ENCODE results near the gene HECA.
A peak's percentile ranks its signal among the peaks of the same experiment; 100 is the strongest.
"Not testable (repeated sequence)": the region's sequence is repeated elsewhere in the genome, so short reads cannot be mapped to it uniquely, and the experiment has no call there.

HECA gene

DNA sequence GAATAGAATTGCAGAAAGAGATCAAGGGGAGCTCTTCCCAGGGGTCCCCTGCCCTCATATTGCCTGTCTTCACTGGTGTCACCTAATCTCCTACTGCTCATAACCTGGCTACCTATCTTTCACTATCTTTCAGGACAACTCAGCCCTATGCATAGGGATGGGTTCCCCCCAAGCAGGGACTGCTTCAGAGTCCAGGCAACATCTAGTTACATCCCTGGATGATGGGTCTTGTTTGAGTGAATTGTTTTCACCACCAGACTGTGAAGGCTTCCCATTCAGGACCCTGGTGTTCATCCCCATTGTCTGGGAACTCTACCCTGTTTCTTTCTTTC, 850 bp upstream of the HECA start:
- TF ChIP-seq, protein P1, sequence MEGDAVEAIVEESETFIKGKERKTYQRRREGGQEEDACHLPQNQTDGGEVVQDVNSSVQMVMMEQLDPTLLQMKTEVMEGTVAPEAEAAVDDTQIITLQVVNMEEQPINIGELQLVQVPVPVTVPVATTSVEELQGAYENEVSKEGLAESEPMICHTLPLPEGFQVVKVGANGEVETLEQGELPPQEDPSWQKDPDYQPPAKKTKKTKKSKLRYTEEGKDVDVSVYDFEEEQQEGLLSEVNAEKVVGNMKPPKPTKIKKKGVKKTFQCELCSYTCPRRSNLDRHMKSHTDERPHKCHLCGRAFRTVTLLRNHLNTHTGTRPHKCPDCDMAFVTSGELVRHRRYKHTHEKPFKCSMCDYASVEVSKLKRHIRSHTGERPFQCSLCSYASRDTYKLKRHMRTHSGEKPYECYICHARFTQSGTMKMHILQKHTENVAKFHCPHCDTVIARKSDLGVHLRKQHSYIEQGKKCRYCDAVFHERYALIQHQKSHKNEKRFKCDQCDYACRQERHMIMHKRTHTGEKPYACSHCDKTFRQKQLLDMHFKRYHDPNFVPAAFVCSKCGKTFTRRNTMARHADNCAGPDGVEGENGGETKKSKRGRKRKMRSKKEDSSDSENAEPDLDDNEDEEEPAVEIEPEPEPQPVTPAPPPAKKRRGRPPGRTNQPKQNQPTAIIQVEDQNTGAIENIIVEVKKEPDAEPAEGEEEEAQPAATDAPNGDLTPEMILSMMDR (IDR thresholded peaks at IDR 0.05; ENCODE audit: low read depth, low read length, missing control alignments) = no peak
- H3K4me3 ChIP-seq (ENCODE audit: low read depth, low read length) = no peak overlapping the region
- DNase-seq (ENCODE audit: low read depth) = no peak

DNA sequence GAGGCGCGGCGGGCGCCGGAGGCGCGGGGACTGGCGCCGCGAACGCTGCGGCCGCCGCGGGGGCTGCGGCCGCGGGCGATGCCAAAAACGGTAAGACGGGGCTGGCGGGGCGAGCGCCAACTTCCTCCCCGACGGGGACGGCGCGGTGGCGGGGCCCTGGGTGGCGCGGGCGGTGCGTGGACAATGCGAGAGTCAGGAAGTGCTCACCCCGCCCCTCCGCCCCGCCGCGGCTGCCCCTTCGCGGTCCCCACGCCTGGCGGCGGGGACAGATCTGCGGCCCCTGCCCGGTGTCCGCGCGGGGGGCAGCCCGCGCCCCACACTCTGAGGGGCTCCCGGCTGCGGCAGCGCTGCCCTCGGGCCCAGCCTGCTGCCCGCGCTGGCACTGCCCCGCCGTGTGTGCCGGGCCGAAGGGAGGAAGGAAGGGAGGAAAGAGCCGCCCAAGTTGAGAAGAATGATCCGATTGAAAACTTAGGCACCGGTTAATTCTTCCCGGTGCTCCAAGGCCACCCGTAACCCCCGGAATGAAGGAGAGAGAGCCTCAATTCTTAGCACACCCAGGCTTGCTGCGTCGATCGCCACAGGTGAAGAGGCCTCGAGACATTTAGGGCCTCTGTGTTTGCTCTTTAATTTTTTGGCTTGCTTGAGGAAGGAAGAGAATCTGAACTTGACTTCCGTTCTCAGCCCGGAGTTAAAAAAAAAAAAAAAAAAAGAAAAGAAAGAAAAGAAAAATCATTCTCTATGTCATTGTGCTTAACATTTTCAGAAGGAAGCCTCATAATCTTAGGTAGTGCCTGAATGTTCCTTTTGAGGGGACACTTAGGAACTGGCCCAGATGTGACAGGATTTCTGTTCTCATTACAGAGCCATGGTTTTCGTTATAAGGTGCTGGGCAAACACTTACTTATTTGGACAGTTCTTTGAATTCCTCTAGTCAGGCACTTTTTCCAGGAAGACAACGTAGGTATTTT, 982 bp downstream of the HECA start:
- no peak for DNase-seq (ENCODE audit: low read depth)
- TF ChIP-seq, protein P1 (IDR thresholded peaks at IDR 0.05; ENCODE audit: low read depth, low read length, missing control alignments) = no peak
- H3K4me3 ChIP-seq (ENCODE audit: low read depth, low read length) = peak overlapping the region; percentile 74

- H3K4me3 ChIP-seq (ENCODE audit: low read depth, low read length) = no peak overlapping the region
- DNase-seq (ENCODE audit: low read depth) = no peak
- TF ChIP-seq, protein P1 (IDR thresholded peaks at IDR 0.05; ENCODE audit: low read depth, low read length, missing control alignments) = no peak
Observed at GRCh38 chr6:139137706-139138105, 2.8 kb downstream of the HECA start.

DNA sequence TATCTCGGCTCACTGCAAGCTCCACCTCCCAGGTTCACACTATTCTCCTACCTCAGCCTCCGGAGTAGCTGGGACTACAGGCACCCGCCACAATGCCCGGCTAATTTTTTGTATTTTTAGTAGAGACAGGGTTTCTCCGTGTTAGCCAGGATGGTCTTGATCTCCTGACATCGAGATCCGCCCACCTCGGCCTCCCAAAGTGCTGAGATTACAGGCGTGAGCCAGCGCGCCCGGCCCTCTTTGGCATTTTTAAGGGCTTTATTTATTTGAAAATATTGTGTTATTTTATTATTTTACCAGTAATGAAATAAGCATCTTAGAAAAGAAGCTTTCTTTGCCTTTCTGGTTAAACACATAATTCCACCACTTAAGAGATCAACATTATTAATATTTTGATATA, 6.0 kb downstream of the HECA start:
- DNase-seq (ENCODE audit: low read depth); H3K4me3 ChIP-seq (ENCODE audit: low read depth, low read length): not testable (repeated sequence)

GRCh38 chr6:139142262-139142661, 7.4 kb downstream of the HECA start:
- DNase-seq (ENCODE audit: low read depth) = no peak
- H3K4me3 ChIP-seq (ENCODE audit: low read depth, low read length) = no peak overlapping the region
- TF ChIP-seq, protein P1 (IDR thresholded peaks at IDR 0.05; ENCODE audit: low read depth, low read length, missing control alignments) = no peak

DNA sequence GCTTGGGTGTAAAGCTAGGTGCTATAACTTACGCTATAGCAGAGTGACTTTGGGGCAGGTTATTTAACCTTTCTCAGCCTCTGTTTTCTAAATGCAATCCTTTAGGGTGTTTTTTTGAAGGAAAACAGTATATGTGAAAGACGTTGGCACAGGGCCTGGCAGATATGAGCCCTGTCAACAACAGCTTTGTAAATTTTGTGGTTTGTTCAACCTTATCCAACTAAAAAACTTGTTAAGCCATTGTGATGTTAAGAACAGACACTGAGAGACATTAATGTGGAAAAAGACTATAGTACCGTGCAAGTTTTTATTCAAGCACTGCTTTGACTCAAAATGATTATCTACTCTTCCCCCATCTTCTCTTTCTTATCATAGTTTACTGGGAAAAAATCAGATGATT, 8.2 kb downstream of the HECA start:
- TF ChIP-seq, protein P1 (IDR thresholded peaks at IDR 0.05; ENCODE audit: low read depth, low read length, missing control alignments) = no peak
- no peak for DNase-seq (ENCODE audit: low read depth)

DNA sequence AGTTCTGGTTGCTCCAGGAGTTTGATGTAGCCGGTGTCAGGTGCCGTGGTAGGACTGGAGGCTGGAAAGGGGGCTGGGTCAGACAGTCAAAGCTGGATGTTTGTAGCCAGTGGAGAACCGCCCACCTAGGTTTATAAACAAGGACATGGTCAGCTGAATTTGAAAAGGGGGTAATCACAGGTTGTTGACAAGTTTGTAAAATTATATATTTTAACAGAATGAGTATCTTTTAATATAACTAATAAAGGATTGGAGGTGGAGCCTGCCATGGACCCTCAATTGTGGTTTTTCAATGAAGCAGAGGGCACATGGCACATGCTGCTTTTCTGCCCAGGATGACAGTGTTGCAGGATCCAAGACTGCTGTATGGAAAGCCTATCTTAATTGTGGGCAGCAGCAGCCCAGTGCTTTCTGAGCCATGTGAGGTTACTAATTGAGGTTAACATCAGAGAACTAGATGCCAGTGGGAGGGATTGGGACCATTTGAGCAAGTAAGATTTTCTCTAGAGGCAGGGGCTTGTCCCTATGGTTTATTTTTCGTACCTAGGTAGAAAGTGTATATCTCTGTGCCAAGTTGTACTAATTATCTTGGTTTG, 9.7 kb downstream of the HECA start:
- no peak overlapping the region for H3K4me3 ChIP-seq (ENCODE audit: low read depth, low read length)
- TF ChIP-seq, protein P1 (IDR thresholded peaks at IDR 0.05; ENCODE audit: low read depth, low read length, missing control alignments) = no peak
- no peak for DNase-seq (ENCODE audit: low read depth)

More for the DNA sequence above, 8.2 kb downstream of the HECA start:
- H3K4me3 ChIP-seq (ENCODE audit: low read depth, low read length) = no peak overlapping the region

Data from GM12864 (cell line).